OCI-LY7 (cell line): ENCODE data around the gene RNF144A.

ENCODE experiments used
- EZH2phosphoT487 ChIP-seq: fragments of 200-600 bp; sonication (generic); IDR thresholded peaks from 2 replicates; pipeline ENCODE4 v1.6.1; 2018; ENCODE audit warnings: low read depth, borderline replicate concordance, mild to moderate bottlenecking, mixed run types, antibody characterized with exemption, low read length, moderate library complexity, mixed read lengths
- TF ChIP-seq, protein P1 (sequence below): fragments of 200-600 bp; sonication (generic); conservative IDR thresholded peaks from 2 replicates; pipeline ENCODE4 v1.5.1; 2014; ENCODE audit warnings: mild to moderate bottlenecking, antibody characterized with exemption, low read length, moderate library complexity, mixed read lengths

GRCh38 chr2:6963727-6964126, 46.5 kb downstream of the RNF144A start:
- TF ChIP-seq, protein P1, sequence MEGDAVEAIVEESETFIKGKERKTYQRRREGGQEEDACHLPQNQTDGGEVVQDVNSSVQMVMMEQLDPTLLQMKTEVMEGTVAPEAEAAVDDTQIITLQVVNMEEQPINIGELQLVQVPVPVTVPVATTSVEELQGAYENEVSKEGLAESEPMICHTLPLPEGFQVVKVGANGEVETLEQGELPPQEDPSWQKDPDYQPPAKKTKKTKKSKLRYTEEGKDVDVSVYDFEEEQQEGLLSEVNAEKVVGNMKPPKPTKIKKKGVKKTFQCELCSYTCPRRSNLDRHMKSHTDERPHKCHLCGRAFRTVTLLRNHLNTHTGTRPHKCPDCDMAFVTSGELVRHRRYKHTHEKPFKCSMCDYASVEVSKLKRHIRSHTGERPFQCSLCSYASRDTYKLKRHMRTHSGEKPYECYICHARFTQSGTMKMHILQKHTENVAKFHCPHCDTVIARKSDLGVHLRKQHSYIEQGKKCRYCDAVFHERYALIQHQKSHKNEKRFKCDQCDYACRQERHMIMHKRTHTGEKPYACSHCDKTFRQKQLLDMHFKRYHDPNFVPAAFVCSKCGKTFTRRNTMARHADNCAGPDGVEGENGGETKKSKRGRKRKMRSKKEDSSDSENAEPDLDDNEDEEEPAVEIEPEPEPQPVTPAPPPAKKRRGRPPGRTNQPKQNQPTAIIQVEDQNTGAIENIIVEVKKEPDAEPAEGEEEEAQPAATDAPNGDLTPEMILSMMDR = no peak
- TF ChIP-seq EZH2phosphoT487 = no peak
